Adrenal gland (tissue), 12 donors: ENCODE data around the gene FPGT. TPM values are rescaled to one million over a fixed set of nuclear protein-coding genes. Genes with fewer than 3 reads are reported as not detected.

Experiments used
- DNase-seq, 7 donors: peaks; one replicate each; pipeline ENCODE4 v3.0.0-alpha.2; 2019 to 2020
- H3K27ac ChIP-seq, 5 donors: fragments of 200-600 bp; sonication (generic) in 4 of 5; 1 replicate in 3 of 5; 2 replicates in 2 of 5; pipeline versions ENCODE4 v1.5.1 to v1.8.0; 2016 to 2020; ENCODE audit warnings: mild to moderate bottlenecking in 1 of 5
- H3K27me3 ChIP-seq: fragments of 200-600 bp; 2 replicates; pipeline ENCODE4 v1.8.0; 2021
- H3K36me3 ChIP-seq, 2 donors: fragments of 200-600 bp; replicated peaks in 1 of 2; 1 replicate in 1 of 2; 2 replicates in 1 of 2; pipeline versions ENCODE4 v1.5.1 to v1.8.0; 2018 to 2022
- H3K4me1 ChIP-seq, 2 donors: fragments of 200-600 bp; replicated peaks in 1 of 2; 1 replicate in 1 of 2; 2 replicates in 1 of 2; pipeline versions ENCODE4 v1.5.1 to v1.8.0; 2018 to 2021
- H3K4me3 ChIP-seq, 4 donors: fragments of 200-600 bp; sonication (generic) in 3 of 4; one replicate each; pipeline ENCODE4 v1.5.1; 2016 to 2018
- H3K9me3 ChIP-seq, 3 donors: fragments of 200-600 bp; sonication (generic) in 1 of 3; replicated peaks in 1 of 3; 1 replicate in 2 of 3; 2 replicates in 1 of 3; pipeline versions ENCODE4 v1.5.1 to v1.8.0; 2016 to 2021
- CTCF ChIP-seq, 6 experiments: fragments of 450-650 bp in 4 of 6; fragments of 200-600 bp in 2 of 6; sonication (generic) in 1 of 6; IDR thresholded peaks; 1 replicate in 5 of 6; 2 replicates in 1 of 6; pipeline versions ENCODE4 v1.5.1 to v1.8.0; 2016 to 2021; ENCODE audit warnings: antibody characterized with exemption in 6 of 6, mild to moderate bottlenecking in 2 of 6, moderate library complexity in 1 of 6
- POLR2A ChIP-seq, 2 donors: fragments of 450-650 bp; IDR thresholded peaks; one replicate each; pipeline ENCODE4 v1.6.1; 2017; ENCODE audit warnings: antibody characterized with exemption in 2 of 2, mild to moderate bottlenecking in 2 of 2, moderate library complexity in 1 of 2
- WGBS, 4 donors: extraction: QIAGEN DNeasy Blood & Tissue Kit in 2 of 4; methylation state at CpG; one replicate each; pipeline versions ENCODE4 v1.1.5 to v1.1.7; 2013 to 2017; 5-methylcytosine and 5-hydroxymethylcytosine counted together
- intact Hi-C, 2 donors: fragments of 100-400 bp; cut with DNase I; formaldehyde crosslinking; loops; one replicate each; pipeline versions ENCODE4 v1.14.1 to v1.15.0; 2022 to 2023
- polyA plus RNA-seq, 3 donors: library from polyadenylated mRNA; stranded (reverse); fragments of 200-250 nt in 2 of 3; fragments of 350-450 nt in 1 of 3; fragmentation: Illumina TruSeq in 1 of 3; extraction: RNeasy Lipid Tissue Mini Kit (QIAGEN cat#74804) in 1 of 3; gene quantifications; one replicate each; pipeline ENCODE4 v1.2.3, GENCODE V29; 2013 to 2014
- total RNA-seq, 9 donors: library from RNA; depleted of rRNA in 4 of 9; stranded (reverse); fragments of >200 nt in 4 of 9; fragments of 120-200 nt in 1 of 9; fragmentation: NEBNext Ultra II Directional in 1 of 9; extraction: Animal tissue kit (Norgen Biotek cat#: 25700) in 1 of 9; gene quantifications; one replicate each; pipeline versions ENCODE4 v1.1.0 to v1.2.4, GENCODE V29; 2013 to 2023
- donor health status: healthy with polysubstance abuse.
- donor health status: Bipolar disorder and iron deficiency.
- donor health status: DM: yes; HTN: yes; CAD: no.
- donor health status: DM: no; HTN: no; CAD: no.
- donor health status: DM: no; HTN: no; CAD: no.
- donor health status: DM: yes; HTN: yes; CAD: no.

The FPGT gene
- total and polyA plus RNA-seq, 12 donors, result 5.2 to 26.5 (median 20.2) TPM

GRCh38 chr1:74223453-74223852 is 25.4 kb downstream of the FPGT start:
- no peak overlapping the region for H3K4me3 ChIP-seq
- TF ChIP-seq POLR2A (IDR thresholded peaks at IDR 0.05), result no peak
- TF ChIP-seq CTCF (IDR thresholded peaks at IDR 0.05), result no peak
- intact Hi-C loops, result no loop called here
- no peaks in the 10 kb centered on the region for H3K27me3 ChIP-seq
- no peak for DNase-seq
- H3K36me3 ChIP-seq, result no peaks in the 10 kb centered on the region
- H3K27ac ChIP-seq, result no peak overlapping the region
- WGBS, 4 donors, result 75 to 80% (median 75%) methylated on average over 2 to 3 of the region's 3 CpGs; no CpG with 5 or more reads in 1 of the 4 donors
- H3K9me3 ChIP-seq, result peaks cover 0 to 9% (median 0%) of the 10 kb centered on the region in 3 donors
- no peaks in the 10 kb centered on the region for H3K4me1 ChIP-seq

DNA sequence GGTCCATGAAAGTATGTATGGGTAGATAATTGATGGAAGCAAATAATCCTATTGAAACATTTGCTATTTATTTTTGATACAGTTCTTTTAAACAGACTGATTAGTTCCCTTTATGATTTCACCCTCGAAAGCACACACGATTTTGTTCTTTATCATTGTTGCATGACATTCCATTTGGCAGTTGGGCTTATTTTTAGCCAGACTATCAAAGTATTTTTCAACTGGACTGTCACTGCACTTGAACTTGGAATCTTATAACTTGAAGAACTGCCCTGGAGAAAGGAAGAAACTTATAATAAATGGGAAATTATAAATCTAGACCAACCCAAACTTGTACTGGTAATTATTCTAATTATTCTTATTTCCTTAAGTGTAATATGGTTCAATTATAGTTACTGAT is 37.1 kb downstream of the FPGT start, which contains the start of gene TNNI3K:
Gene TNNI3K (plus strand): TSS at position 235 of the 400 bp plus-strand sequence. CDS start 65 bp downstream, at position 300.
- TF ChIP-seq CTCF (IDR thresholded peaks at IDR 0.05) (no peak), POLR2A (IDR thresholded peaks at IDR 0.05) (no peak)
- Histone ChIP-seq H3K36me3 (no peaks in the 10 kb centered on the region), H3K27me3 (no peaks in the 10 kb centered on the region), H3K4me1 (no peaks in the 10 kb centered on the region), H3K4me3 (no peak within 1 kb of the TSS), H3K9me3 (no peaks in the 10 kb centered on the region), H3K27ac (no peak within 1 kb of the TSS)
- 51 to 67% (median 59%) methylated on average over 2 of the region's 2 CpGs for WGBS, 4 donors
- intact Hi-C loops, result no loop called here
- DNase-seq, result no peak

- TF ChIP-seq POLR2A (IDR thresholded peaks at IDR 0.05), result no peak
- no peak for TF ChIP-seq CTCF (IDR thresholded peaks at IDR 0.05)
- Histone ChIP-seq H3K27me3 (no peaks in the 10 kb centered on the region), H3K4me1 (no peaks in the 10 kb centered on the region), H3K9me3 (no peaks in the 10 kb centered on the region), H3K4me3 (no peak overlapping the region), H3K36me3 (no peaks in the 10 kb centered on the region), H3K27ac (no peak overlapping the region)
- no peak for DNase-seq
- intact Hi-C loops, result no loop called here
- 89 to 100% (median 95%) methylated on average over 3 of the region's 3 CpGs for WGBS, 4 donors
These were observed 38.4 kb downstream of the FPGT start for GRCh38 chr1:74236440-74236839.

DNA sequence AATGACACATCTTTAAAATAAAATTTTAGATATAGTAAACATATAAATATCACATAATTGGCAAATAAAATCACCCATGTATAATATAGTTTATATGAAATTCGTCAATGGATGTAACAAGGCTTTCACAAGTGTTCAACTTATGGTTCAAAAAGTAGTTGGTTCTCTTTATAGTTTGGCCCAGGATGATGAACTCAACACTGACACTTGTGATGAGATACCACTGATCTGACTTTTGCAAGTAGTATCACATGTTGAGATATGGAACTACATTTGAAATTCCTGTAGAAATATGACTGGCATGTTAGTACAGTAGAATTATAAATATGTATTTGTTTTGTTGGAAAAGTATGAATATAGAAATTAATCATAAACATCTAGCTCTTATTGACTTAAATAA is 39.0 kb downstream of the FPGT start:
- WGBS, 4 donors, result 73 to 81% (median 75%) methylated on average over 1 of the region's 1 CpG
- no peak overlapping the region for H3K4me3 ChIP-seq
- TF ChIP-seq POLR2A (IDR thresholded peaks at IDR 0.05) (no peak), CTCF (IDR thresholded peaks at IDR 0.05) (no peak)
- no peaks in the 10 kb centered on the region for H3K27me3 ChIP-seq
- H3K27ac ChIP-seq, result no peak overlapping the region
- no peak for DNase-seq
- H3K36me3 ChIP-seq, result no peaks in the 10 kb centered on the region
- no peaks in the 10 kb centered on the region for H3K4me1 ChIP-seq
- no peaks in the 10 kb centered on the region for H3K9me3 ChIP-seq
- intact Hi-C loops, result no loop called here
